GM19438 (cell line): ENCODE results near the gene DENND2A.
A peak's percentile ranks its signal among the peaks of the same experiment; 100 is the strongest.
"Not testable (repeated sequence)": the region's sequence is repeated elsewhere in the genome, so short reads cannot be mapped to it uniquely, and the experiment has no call there.

ENCODE experiments used
- ATAC-seq: cut with Tn5 transposase; IDR thresholded peaks from one replicate; pipeline ENCODE4 v1.9.1; 2021; ENCODE audit warnings: low read depth; ENCODE audit not compliant: unreplicated experiment

The DENND2A gene

GRCh38 chr7:140649556-140650205, 9.1 kb upstream of the DENND2A start:
- no peak for ATAC-seq

DNA sequence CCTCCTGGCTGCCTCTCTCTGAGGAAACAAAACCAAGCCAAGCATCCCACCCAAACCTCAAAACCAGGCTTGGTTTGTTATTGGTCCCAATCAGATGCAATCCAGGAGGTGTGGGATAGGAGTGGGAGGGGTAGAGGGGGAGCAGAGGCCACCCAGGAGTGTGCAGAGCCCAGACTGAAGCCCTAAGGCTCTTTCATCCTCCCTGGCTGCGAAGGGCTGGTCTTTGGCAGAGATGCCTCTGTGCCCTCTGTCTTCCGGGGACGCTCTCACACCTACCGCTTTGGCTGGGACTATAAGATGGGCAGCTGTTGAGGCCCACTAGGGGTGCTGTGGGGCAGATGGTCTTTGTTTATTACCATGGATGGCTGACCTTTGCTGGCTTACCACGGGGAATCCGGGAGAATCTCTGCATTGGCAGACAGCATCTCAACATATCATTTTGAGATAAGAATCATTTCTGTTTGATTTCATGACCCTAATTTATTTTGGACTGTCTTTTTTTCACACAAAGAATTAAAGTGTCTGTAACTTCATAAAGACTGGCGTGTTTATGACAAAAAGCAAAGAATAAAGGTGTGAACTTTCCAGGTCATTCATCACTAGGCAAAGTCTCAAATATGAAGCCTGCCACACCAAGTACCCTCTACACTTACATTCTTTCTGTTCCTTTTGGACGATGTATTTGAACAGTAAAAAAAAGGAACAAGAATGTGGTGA, 6.5 kb upstream of the DENND2A start:
- ATAC-seq, result peak; percentile 62

DNA sequence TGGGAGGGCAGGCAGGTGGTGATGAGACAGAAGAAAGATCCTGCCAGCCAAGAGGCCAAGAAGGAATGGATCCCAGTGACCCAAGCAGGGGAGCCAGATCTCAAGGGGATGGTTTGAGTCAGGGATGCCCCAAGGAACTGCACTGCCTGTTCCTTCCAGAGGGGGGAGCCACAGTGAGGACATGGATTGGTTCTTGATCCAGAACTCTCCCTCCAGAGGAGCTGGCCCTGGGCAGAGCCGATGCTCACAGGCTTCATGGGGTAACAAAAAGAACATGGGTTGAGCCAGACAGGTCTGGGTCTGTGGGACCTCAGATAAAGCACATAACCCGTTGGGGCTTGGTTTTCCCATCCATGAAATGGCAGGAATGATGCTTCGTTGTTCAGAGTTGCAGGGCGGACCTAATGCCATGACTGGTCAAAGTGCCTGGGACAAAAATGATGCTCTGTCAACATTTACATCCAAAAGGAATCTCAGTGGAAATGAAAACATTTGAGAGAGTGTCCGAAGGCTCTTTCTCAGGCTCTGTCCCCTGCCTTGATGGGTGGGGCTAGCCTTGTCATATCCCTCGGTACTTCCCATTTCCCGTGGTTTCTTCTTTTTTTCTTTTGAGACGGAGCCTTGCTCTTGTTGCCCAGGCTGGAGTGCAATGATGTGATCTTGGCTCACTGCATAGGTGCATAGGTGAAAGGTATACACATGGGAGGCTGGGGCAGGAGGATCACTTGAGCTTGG, 4.7 kb upstream of the DENND2A start:
- no peak for ATAC-seq

GRCh38 chr7:140644761-140645160, 4.1 kb upstream of the DENND2A start:
- ATAC-seq, result not testable (repeated sequence)

DNA sequence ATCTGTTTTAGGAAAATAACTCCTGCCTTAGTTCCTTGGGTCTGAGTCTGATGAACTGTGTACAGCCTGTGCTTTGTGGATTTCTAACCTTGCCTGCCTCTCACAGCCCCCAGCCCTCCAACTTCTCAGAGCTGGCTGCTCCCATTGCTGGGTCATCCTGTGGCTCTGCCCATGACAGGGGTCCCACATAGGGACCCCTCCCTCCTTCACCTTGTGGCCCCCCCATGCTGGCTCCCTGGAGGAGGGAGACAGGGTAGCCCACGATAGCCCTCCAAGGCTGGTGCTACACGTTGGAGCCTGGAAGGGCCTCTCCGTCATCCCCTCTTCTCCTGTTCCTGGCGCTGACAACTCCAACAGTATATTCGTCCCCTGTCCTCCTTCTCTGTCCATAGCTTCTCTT, 2.8 kb upstream of the DENND2A start:
- ATAC-seq, result no peak

DNA sequence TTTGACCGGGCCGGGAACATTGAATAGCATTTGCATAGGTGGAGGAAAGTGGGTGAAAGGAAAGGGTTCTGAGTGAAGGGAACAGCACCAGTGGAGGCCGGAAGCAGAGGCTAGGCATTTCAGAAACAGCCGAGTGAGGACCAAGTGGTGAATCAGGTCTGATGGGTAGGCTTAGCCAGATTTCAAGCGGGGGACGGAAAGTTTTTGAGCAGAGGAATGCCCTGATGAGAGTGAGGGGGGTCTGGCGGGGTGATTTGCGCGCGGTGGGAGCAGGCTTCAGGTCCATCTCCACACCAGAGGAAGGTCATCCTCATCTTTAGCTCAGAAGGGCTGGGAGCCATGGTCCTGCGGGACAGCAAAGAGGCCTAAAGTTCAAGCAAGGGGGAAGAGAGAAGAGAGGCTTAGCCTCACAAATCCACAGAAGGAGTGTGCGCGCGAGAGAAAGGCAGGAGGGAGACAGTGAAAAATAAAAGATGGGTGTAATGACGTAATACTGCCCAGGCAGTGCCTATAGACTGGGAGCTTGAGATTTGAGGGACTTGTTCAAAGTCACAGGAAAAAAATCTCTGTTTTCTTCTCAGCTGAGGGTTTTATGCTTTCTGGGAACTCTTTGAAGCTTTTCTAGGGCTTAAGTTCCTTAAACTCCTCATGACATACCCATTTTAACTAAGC, 1.0 kb upstream of the DENND2A start:
- ATAC-seq, result no peak

GRCh38 chr7:140640060-140640637, 464 bp downstream of the DENND2A start:
- no peak for ATAC-seq

GRCh38 chr7:140639366-140640053, 1.1 kb downstream of the DENND2A start:
- ATAC-seq, result no peak

GRCh38 chr7:140638173-140638791, 2.3 kb downstream of the DENND2A start:
- no peak for ATAC-seq

GRCh38 chr7:140637400-140637799, 3.2 kb downstream of the DENND2A start:
- no peak for ATAC-seq

- ATAC-seq, result no peak
Observed at GRCh38 chr7:140635816-140636215, 4.8 kb downstream of the DENND2A start.

DNA sequence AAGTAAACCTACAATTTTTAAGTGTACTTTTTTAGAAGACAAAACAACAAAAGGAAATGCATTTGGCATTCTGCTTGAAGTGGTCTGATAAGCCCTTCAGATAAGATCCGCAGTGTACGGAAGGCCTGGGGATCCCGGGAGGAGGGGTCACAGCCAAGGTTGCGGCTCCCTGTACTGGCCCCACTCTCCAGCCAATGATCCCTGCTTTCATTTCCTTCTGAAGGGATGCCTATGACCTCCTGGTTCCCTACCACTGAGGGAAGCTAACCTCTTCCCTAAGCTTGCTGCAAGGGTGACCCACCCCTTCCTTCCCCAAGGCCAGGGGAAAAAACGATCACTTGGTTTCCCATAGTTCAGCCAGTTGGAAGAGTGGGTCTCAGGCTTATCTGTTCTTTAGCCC, 5.3 kb downstream of the DENND2A start:
- ATAC-seq, result no peak

DNA sequence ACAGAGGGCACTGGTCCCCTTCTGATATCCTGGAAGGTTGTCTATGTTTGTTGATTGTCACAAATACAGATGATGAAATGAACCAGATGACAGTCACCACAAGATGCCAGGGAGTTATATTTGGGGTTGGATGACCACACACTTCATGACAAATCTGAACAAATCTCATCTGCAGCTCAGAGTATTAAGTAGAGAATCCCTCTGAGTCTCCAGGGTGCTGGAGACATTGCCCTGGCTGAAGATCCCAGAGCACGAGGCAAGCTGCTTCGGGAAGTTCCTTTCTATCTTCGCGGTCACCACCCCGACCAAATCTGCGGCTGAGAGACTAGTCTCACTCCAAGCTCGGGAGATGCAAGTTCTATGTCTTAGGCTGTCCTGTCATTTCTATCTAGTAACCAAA, 9.0 kb downstream of the DENND2A start:
- no peak for ATAC-seq

- no peak for ATAC-seq
Observed at GRCh38 chr7:140631021-140631420, 9.6 kb downstream of the DENND2A start.

DNA sequence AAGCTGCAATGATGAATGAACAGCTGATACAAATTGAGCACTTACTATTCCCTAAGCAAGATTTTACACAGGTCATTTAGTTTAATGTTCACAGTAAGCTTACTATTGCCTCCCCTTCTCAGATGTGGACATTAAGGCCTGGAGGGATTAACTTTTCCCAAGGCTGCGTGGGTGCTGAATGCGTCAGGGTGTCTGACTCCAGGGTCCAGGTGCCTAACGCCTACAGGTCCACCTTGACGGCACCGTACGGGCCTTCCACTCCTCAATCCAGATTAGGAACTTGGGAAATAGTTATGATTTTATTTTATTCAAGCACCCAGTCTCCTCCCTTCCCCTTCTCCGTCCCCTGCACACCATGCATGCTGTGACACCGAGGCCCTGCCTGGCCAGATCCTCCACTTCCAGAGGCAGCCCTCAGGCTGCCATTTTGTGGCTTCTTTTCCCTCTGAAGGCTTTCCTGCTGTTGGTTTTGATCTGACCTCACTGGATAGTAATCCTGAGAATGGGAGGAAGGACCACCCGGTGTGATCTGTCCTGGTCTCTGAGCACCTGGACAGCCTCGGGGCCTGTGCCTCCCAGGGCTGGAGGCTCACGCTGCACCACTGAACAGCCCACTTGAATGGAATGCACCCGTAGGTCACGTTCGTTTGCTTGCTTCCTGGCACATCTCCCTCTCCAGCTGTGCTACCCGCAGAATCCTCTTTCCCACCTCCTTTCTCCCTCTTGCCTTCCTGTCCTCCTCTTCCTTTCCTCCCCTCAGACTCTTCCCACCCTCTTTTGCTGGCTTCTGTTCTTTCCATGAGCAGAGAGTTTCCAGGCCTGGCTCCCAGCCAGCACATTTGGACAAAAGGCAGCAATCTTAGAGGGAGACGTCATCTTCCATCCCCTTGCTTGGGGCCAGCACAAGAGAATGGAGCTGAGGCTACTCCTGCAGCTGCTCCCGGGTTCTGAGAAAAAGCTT, 14.4 kb downstream of the DENND2A start:
- ATAC-seq, result no peak

GRCh38 chr7:140625192-140625558, 15.4 kb downstream of the DENND2A start:
- not testable (repeated sequence) for ATAC-seq

GRCh38 chr7:140624392-140625191, 16.0 kb downstream of the DENND2A start:
- no peak for ATAC-seq

DNA sequence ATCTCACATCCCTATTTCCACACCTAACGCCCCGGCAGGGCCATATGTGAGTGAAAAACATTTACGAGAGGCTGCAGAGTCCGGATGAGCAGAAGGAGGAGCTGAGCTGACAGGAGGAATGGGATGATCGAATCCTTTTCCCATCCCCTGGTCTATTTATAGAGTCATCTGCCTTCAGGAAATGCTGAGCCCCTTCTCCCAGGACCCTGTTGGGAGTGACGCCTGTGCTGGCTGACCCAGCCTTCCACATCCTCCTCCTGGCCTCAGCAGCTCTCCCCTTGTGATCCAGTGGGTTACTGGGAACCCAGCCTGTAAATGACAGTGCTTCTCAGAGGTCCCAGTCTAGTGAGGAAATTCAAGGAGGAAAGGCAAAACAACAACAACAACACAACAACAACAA, 16.6 kb downstream of the DENND2A start:
- no peak for ATAC-seq
